ENCODE measurements around the gene RBFOX2.

DNA sequence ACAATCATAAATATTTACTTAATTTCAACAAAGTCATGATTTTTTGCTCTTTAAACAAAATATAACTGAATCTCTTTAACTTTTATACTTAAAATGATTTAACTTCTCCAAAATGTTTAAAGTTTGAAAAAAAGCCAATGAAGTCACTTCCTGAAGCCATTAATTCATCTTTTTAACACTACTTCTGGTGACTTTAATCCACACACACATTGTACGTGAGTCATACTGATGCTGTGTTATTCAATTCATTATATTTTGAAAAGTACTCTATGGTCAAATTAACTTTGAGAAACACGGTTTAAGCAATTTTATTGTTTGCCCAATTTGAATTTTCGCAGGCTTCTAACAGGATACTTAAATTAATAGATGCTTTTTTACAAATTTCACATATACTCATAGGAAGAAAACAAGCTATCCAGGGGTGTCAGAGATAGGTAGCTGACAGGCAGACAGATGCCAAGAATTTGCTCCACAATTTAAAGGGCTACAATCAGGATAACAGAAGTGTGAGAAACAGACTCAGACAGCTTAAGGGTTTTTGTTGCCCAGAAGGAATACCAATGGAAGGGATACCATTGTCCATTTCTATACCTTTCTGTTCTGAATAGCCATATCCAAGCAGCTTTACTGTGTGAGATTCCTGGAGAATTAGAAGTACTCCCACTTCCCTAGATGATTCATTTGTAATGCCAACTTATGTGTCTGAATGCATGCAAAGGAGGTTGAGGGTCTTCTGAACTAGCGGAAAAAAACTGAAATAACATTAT is 118.4 kb downstream of the RBFOX2 start:
- no peak for TF ChIP-seq POLR2A (IDR thresholded peaks at IDR 0.05)
- TF ChIP-seq, protein P1, sequence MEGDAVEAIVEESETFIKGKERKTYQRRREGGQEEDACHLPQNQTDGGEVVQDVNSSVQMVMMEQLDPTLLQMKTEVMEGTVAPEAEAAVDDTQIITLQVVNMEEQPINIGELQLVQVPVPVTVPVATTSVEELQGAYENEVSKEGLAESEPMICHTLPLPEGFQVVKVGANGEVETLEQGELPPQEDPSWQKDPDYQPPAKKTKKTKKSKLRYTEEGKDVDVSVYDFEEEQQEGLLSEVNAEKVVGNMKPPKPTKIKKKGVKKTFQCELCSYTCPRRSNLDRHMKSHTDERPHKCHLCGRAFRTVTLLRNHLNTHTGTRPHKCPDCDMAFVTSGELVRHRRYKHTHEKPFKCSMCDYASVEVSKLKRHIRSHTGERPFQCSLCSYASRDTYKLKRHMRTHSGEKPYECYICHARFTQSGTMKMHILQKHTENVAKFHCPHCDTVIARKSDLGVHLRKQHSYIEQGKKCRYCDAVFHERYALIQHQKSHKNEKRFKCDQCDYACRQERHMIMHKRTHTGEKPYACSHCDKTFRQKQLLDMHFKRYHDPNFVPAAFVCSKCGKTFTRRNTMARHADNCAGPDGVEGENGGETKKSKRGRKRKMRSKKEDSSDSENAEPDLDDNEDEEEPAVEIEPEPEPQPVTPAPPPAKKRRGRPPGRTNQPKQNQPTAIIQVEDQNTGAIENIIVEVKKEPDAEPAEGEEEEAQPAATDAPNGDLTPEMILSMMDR (IDR thresholded peaks at IDR 0.05) = no peak
- no peak for TF ChIP-seq EP300 (IDR thresholded peaks at IDR 0.05)

Measured in tibial nerve (tissue), 4 donors.